K562 (cell line): ENCODE measurements around the gene GNPAT. TPM values are rescaled to one million over a fixed set of nuclear protein-coding genes. Genes with fewer than 3 reads are reported as not detected.

Experiments
- ARID2 ChIP-seq: fragments of 450-650 bp; IDR thresholded peaks from 2 replicates; pipeline ENCODE4 v1.6.1; 2017; ENCODE audit warnings: antibody characterized with exemption, mild to moderate bottlenecking
- GABPB2 ChIP-seq: fragments of 250-450 bp; sonication (Bioruptor Pico); conservative IDR thresholded peaks from 2 replicates; pipeline ENCODE4 v1.5.1; 2021; ENCODE audit warnings: mild to moderate bottlenecking
- PBX2 ChIP-seq, 2 experiments: IDR thresholded peaks in 1 of 2; conservative IDR thresholded peaks in 1 of 2; 2 replicates each; pipeline ENCODE4 v1.6.1; 2016; ENCODE audit warnings: low read depth in 2 of 2, mild to moderate bottlenecking in 1 of 2, missing compliant biosample characterization in 1 of 2, missing genetic modification characterization in 1 of 2, moderate library complexity in 1 of 2
- RAD21 ChIP-seq, 2 experiments: fragments of 250-450 bp in 1 of 2; fragments of 450-650 bp in 1 of 2; sonication (Bioruptor Pico) in 1 of 2; formaldehyde crosslinking in 1 of 2; IDR thresholded peaks in 1 of 2; conservative IDR thresholded peaks in 1 of 2; 2 replicates each; pipeline versions ENCODE4 v1.4.0 to v1.8.0; 2020 to 2022; ENCODE audit warnings: mild to moderate bottlenecking in 2 of 2, moderate library complexity in 1 of 2
- RBM22 ChIP-seq: fragments of 200-400 bp; formaldehyde crosslinking; IDR thresholded peaks from 2 replicates; pipeline ENCODE4 v1.6.1; 2018; ENCODE audit warnings: low read length, low read depth; ENCODE audit not compliant: poor library complexity, severe bottlenecking
- SAFB2 ChIP-seq: fragments of 200-400 bp; formaldehyde crosslinking; IDR thresholded peaks from 2 replicates; pipeline ENCODE4 v1.6.1; 2018; ENCODE audit warnings: borderline replicate concordance, low read length, low read depth, moderate library complexity; ENCODE audit not compliant: severe bottlenecking
- TCF7 ChIP-seq: sonication (generic); IDR thresholded peaks from 2 replicates; pipeline ENCODE4 v1.6.1; 2016; ENCODE audit warnings: antibody characterized with exemption, borderline replicate concordance
- USF1 ChIP-seq: sonication (generic); formaldehyde crosslinking; IDR thresholded peaks from 2 replicates; pipeline ENCODE4 v1.9.0; 2022; ENCODE audit warnings: mild to moderate bottlenecking, missing genetic modification reagents
- ZNF449 ChIP-seq: fragments of 250-450 bp; sonication (Bioruptor Pico); IDR thresholded peaks from 2 replicates; pipeline ENCODE4 v1.8.0; 2022; ENCODE audit warnings: moderate library complexity, mild to moderate bottlenecking, inconsistent platforms
- ZNF655 ChIP-seq: fragments of 250-450 bp; sonication (Bioruptor Pico); IDR thresholded peaks from 2 replicates; pipeline ENCODE4 v1.5.0; 2021
- ZNF780A ChIP-seq: fragments of 250-450 bp; sonication (Bioruptor Pico); IDR thresholded peaks from 2 replicates; pipeline ENCODE4 v1.5.0; 2021; ENCODE audit warnings: mild to moderate bottlenecking
- polyA plus RNA-seq, 8 experiments: library from polyadenylated mRNA; depleted of rRNA in 4 of 8; stranded (reverse) in 5 of 8; unstranded in 3 of 8; fragments of >200 nt; fragmentation: Nextera tagmentation in 2 of 8; fragmentation: Illumina TruSeq in 1 of 8; extraction: Ambion mirVana in 2 of 8; extraction: Trizol in 1 of 8; gene quantifications; 2 replicates each; pipeline versions ENCODE4 v1.2.1 to v1.2.3, GENCODE V29; 2011 to 2014; ENCODE audit warnings: inconsistent platforms in 1 of 8, missing spikeins in 1 of 8
- total RNA-seq, 7 experiments: library from RNA; depleted of rRNA in 6 of 7; stranded (reverse); fragments of >200 nt in 6 of 7; fragmentation: Illumina TruSeq in 2 of 7; extraction: Trizol in 2 of 7; gene quantifications; 2 replicates each; pipeline versions ENCODE4 v1.2.1 to v1.2.3, GENCODE V29; 2011 to 2021; ENCODE audit warnings: low replicate concordance in 1 of 7

The GNPAT gene
- total and polyA plus RNA-seq, 9 of the 15 experiments (the other 6 are each of a cell fraction or from before 2014, with no cell fraction given) = 32.1 to 68.8 (median 50.7) TPM

- TF ChIP-seq PBX2 (CRISPR knock-in tag; IDR thresholded peaks at IDR 0.05; ENCODE audit: low read depth) = no peak
- TF ChIP-seq PBX2 (tag; conservative IDR thresholded peaks at IDR 0.05; ENCODE audit: low read depth) = no peak
- TF ChIP-seq ARID2 = no peak
- no peak for TF ChIP-seq TCF7
- TF ChIP-seq GABPB2 = no peak
- no peak for TF ChIP-seq SAFB2
- TF ChIP-seq USF1 = 0 out of 2 replicates have a peak, but pooled peaks have one; percentile 13
- TF ChIP-seq RBM22 = no peak
- TF ChIP-seq ZNF655 = no peak
- TF ChIP-seq ZNF780A = no peak
- no peak for TF ChIP-seq RAD21 (CRISPR knock-in tag; conservative IDR thresholded peaks at IDR 0.05 in 1 of 2, IDR thresholded peaks at IDR 0.05 in 1 of 2)
- TF ChIP-seq ZNF449 (CRISPR knock-in tag) = no peak
Observed at GRCh38 chr1:231201375-231201978, 39.5 kb upstream of the GNPAT start (continued).
